T-helper 9 cell (primary cell): ENCODE measurements around the gene GPRC5C.

Experiments used
- DNase-seq: peaks from one replicate; pipeline ENCODE4 v3.0.0-alpha.2; 2020

The GPRC5C gene

DNA sequence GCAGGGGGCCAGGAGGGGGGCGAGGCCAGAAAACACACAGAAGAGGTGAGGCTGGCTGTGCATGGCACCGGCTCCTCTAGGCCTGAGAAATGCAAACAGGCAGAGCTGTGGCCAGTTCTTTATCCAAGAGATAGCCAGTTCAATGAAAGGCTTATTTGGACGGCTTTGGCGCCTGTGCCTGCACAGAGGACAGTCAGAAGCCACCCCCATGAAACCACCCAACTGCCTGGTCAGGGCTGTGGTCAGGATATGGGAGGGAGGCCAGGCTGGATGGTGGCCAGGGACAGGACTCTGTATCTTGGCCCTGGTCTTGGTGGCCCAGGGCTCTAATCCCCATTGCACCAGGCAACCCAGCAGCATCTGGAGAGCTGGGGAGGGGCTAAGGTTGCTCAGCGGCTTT lies 24.5 kb upstream of the GPRC5C start:
- no peak for DNase-seq

DNA sequence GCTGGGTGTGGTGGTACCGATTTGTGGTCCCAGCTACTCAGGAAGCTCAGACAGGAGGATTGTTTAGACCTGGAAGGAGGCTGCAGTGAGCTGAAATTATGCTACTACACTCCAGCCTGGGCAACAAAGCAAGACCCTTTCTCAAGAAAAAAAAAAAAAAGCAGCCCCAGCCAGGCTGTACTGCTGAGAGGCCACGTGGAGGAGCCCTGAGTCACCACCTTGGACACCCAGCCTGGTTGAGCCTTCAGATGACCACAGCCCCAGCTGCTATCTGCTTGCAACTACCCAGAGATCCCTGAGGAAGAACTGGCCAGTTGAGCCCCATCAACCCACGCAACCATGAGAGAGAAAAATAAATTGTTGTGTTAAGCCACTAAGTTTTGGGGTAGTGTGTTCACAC lies 23.6 kb upstream of the GPRC5C start:
- no peak for DNase-seq

DNA sequence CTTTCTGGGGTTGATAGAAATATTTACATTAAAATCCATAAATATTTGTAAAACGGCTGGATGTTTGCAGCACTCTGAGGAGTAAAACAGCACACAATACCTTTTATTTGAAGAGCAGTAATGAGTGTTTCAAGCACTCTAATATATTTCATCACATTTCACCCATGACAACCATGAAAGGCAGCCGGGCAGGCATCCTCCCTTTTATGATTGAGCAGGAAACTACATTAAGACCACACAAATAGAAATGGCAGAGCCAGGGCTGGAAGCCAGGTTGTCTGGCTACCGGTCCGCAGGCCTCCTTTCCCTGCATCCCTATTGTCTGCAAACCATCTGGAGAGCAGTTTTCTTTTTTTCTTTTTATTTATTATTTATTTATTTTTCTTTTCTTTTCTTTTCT lies 23.1 kb upstream of the GPRC5C start:
- no peak for DNase-seq

GRCh38 chr17:74410001-74410443 lies 21.9 kb upstream of the GPRC5C start:
- no peak for DNase-seq

DNA sequence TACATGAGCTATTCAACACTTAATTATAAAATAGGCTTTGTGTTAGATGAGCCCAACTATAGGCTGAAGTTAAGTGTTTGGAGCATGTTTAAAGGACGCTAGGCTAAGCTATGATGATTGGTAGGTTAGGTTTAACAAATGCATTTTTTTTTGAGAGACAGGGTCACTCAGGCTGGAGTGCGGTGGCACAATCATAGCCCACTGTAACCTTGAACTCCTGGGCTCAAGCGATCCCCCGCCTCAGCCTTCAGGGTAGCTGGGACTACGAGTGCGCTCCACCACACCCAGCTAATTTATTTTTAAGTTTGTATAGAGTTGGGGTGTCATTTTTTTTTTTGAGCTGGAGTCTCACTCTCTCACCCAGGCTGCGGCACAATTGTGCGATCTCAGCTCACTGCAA lies 19.3 kb upstream of the GPRC5C start:
- DNase-seq = no peak

GRCh38 chr17:74413491-74413890 lies 18.4 kb upstream of the GPRC5C start:
- no peak for DNase-seq

DNA sequence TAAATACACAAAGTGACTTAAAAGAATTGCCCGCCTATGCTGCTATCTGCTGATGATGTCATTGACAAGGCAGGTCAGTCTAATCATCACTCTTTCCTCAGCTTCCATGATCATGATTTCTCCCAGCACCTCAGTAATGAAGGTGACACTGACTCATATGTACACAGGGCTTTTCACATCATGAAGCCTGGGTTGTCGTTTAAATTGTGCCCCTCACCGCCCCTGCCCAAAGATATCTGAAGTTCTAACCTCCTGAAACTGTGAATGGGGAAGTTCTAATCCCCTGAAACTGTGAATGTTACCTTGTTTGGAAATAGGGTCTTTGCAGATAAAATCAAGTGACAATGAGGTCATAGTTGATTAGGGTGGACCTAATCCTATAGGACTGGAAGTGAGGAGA lies 17.4 kb upstream of the GPRC5C start:
- no peak for DNase-seq

DNA sequence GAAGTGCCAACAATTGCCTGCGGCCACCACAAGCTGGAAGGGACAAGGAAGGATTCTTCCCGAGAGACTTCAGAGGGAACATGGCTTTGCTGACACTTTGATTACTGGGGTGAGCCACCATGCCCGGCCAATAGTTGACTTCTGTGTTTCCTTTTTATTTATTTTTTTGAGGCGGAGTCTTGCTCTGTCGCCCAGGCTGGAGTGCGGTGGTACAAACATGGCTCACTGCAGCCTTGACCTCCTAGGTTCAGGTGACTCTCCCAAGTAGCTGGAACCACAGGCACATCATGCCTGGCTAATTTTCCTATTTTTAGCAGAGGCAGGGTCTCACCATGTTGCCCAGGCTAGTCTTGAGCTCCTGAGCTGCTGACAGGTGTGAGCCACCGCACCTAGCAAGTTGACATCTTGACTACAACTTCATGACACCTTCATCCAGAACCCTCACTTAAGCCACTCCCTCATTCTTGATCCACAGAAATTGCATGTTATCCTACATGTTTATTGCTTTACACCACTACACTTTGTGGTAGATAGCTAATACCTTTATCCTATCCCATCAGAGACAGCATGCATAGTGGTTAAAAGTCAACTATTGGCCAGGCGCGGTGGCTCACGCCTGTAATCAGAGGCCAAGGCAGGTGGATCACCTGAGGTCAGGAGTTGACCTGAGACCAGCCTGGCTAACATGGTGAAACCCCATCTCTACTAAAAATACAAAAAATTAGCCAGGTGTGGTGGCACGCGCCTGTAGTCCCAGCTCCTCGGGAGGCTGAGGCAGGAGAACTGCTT lies 16.1 kb upstream of the GPRC5C start:
- no peak for DNase-seq

- DNase-seq = no peak
Measured at GRCh38 chr17:74417178-74418045, 14.5 kb upstream of the GPRC5C start.

DNA sequence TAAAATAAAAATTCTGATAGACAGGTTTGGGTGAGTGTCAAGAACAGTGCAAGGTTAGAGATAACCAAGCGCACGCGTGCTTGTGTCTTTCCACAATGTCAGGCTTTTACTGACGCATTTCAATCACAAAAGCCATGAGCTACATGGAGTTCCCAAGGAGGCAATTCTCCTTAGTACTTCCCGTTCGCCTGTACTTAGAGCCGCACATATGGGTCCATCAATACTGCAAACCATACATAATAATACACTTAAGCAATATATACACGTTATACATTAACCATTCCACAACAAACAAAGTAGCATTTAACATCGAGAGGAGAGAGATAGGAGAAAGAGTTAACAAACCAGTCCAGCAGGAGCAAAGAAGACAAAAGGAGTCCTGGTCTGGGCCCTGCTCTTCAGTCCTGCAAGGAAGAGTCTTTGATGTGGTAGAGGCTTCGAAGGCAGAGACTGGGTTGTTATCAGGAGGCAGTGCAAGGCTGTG lies 11.9 kb upstream of the GPRC5C start:
- no peak for DNase-seq

- DNase-seq = no peak
Measured at GRCh38 chr17:74424117-74424516, 7.8 kb upstream of the GPRC5C start.

GRCh38 chr17:74424657-74425056 lies 7.2 kb upstream of the GPRC5C start:
- no peak for DNase-seq

GRCh38 chr17:74426551-74427047 lies 5.3 kb upstream of the GPRC5C start:
- no peak for DNase-seq

DNA sequence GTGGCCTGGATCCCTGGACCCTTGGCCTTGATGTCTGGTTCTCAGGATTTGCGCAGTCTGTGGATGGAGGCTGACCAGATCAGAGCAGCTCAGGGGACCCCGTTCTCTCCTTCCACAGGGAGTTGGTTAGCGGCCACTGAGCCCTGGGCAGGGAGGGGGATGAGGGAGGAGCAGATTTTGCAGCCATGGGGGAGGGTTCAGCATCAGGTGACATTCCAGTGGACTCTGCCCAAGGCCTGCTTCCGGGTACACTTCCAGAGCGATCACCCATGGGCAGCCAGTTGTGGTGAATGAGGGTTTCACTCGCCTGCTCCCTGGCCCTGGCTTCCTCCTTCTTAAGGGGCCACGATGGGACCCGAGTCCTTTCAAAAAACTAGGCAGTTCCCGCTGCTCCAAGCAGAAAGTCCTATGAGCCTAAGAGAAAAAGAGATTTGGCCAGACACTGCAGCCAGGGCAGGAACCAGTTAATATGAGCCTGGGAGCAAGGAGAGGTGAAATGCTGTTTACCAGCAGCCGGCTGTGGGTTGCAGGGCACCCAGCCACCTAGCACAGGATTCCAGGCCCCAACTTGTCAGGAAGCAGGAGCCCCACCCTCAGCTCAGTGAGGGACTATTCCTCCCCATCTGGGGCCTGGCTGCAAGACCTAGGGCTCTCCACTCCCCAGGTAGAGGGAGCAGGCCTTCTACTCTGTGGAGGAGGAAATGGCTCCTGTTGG lies 4.7 kb upstream of the GPRC5C start:
- DNase-seq = no peak

DNA sequence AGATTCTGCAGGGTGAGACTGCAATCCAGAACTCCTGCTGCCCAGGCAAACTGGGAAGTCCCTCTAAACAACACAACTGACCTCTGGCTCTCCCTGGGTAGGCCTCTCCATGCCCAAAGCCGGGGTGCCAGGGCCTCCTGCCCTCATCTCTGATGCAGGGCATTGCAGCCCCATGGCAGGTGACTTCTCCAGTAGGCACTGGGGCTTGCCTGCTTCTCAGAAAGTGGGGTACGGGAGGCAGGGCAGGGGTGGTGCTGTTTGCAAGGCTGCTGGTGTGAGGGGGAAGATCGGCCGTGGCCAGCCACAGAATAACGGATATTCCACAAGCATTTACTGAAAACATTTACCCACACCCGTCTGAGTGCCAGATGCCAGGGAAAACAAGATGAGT lies 4.1 kb upstream of the GPRC5C start:
- no peak for DNase-seq

DNA sequence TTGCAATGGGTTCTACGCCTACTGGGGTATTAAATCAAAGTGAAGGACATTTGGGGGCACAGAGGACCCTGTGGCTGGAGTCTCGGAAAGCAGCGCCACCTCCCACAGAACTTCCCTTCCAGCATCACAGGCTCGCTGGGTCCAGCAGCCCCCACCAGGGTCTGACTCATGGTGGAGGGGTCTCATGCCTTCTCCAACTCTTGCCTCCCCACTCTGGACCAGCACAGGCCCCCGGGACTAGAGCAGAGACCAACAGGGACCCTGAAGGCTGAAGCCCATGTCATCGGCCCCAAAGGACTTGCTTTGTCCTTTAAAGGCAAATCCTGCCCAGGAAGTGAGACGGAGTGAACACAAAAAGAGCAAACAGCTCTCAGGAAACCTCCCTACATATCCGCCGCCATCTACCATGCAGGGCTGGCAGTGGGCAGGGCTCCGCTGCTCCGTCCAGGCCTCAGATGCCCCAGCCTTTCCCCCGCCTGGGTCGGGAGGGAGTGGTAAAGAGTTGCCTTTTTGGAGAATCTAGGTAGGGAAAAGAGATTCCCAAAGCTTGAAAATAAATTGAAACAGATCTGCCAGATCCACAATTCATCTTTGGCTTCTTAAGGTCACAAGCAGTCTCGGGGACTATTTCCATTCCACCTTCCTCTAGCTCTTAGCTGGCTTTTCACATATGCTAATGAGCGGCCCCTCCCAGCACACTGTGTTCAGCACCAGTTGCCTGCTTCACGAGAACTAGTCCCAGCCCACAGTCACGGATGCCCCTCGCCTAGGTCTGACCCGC lies 2.1 kb upstream of the GPRC5C start:
- no peak for DNase-seq

GRCh38 chr17:74430385-74430705 lies 1.5 kb upstream of the GPRC5C start:
- DNase-seq = no peak

DNA sequence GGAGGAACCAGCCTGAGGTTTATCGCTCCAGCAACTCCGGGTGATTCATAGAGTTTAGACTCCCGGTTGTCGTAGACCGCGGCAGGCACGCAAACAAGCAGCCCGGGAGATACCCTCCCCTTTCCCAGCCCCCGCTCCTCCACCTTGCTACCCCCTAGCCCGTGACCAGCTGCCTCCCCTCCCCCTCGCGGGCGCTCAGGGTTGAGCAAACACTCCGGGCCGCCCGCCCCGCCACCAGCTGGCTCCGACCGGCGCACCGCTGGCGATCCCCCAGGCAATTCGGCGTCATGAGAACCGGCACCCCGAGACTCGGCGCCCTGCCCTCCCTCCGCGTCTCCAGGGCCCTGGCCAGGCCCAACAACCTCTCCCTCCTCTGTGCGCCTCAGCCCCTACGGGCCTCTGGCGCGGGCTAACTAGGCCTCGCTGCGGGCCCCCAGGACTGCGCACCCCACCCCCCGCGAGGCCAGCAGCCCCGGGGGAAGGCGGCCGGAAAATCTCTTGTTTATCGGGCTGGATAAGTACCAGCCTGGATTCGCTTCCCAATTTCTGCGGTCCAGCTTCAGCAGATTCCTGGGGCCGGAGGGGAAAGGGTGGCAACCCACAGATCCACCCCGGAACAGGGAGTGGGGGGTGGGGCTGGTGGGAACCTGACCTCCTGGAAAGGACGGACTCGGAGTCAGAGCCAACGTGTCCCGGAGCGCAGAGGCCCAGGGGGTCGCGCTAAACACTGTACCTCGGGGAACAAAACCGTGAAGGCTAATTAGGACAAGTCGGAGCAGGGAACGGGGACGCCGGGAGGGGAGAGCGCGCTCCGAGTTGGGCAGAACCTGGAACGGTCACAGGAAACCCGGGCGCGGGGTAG lies 951 bp upstream of the GPRC5C start:
- DNase-seq = no peak

DNA sequence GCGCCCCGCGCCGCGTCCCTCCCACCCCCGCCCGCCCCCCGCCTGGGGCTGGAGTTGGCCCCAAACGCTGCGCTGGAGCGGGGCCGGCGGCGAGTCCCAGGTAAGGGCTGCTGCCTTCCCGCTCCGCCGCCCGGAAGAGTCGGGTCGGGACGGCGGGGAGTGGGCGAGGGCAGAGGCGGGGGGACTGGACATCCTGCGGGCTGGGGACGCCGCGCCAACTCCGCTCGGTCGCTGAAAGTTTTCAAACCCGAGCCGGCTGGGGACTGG lies 469 bp downstream of the GPRC5C start:
- DNase-seq = no peak

GRCh38 chr17:74432766-74433391 lies 991 bp downstream of the GPRC5C start:
- no peak for DNase-seq

GRCh38 chr17:74433421-74434121 lies 1.7 kb downstream of the GPRC5C start:
- DNase-seq = no peak
